SKM-1 treated with dmso at 0.1 percent for 144 hours (cell line): ENCODE results near the gene BCAS3.
A peak's percentile ranks its signal among the peaks of the same experiment; 100 is the strongest.
"Not testable (repeated sequence)": the region's sequence is repeated elsewhere in the genome, so short reads cannot be mapped to it uniquely, and the experiment has no call there.

ENCODE experiments used
- DNase-seq: peaks from one replicate; lab custom pipeline; 2025; ENCODE audit not compliant: unreplicated experiment; lab: John Stamatoyannopoulos, UW

The BCAS3 gene

GRCh38 chr17:61239327-61239726 lies 561.7 kb downstream of the BCAS3 start:
- DNase-seq = no peak

GRCh38 chr17:61239953-61240352 lies 562.3 kb downstream of the BCAS3 start:
- DNase-seq = no peak

GRCh38 chr17:61240851-61241468 lies 563.3 kb downstream of the BCAS3 start:
- DNase-seq = no peak

GRCh38 chr17:61244988-61245387 lies 567.3 kb downstream of the BCAS3 start:
- DNase-seq = not testable (repeated sequence)

GRCh38 chr17:61245706-61246135 lies 568.1 kb downstream of the BCAS3 start:
- no peak for DNase-seq

GRCh38 chr17:61247439-61247838 lies 569.8 kb downstream of the BCAS3 start:
- no peak for DNase-seq

GRCh38 chr17:61248399-61248798 lies 570.7 kb downstream of the BCAS3 start:
- peak; percentile 2 for DNase-seq

- peak; percentile 2 for DNase-seq
Observed at GRCh38 chr17:61249649-61250299, 572.1 kb downstream of the BCAS3 start.

GRCh38 chr17:61250335-61250890 lies 572.8 kb downstream of the BCAS3 start:
- DNase-seq = no peak

- DNase-seq = peak; percentile 96
Observed at GRCh38 chr17:61251939-61252865, 574.6 kb downstream of the BCAS3 start.

GRCh38 chr17:61253362-61253761 lies 575.7 kb downstream of the BCAS3 start:
- DNase-seq = no peak

GRCh38 chr17:61253937-61254574 lies 576.4 kb downstream of the BCAS3 start:
- no peak for DNase-seq

GRCh38 chr17:61254904-61255303 lies 577.3 kb downstream of the BCAS3 start:
- no peak for DNase-seq

GRCh38 chr17:61255647-61256046 lies 578.0 kb downstream of the BCAS3 start:
- no peak for DNase-seq

GRCh38 chr17:61259360-61259759 lies 581.7 kb downstream of the BCAS3 start:
- DNase-seq = no peak

GRCh38 chr17:61260071-61260797 lies 582.6 kb downstream of the BCAS3 start:
- no peak for DNase-seq

GRCh38 chr17:61261001-61261637 lies 583.5 kb downstream of the BCAS3 start:
- DNase-seq = no peak

- no peak for DNase-seq
Observed at GRCh38 chr17:61265397-61265796, 587.7 kb downstream of the BCAS3 start.

- no peak for DNase-seq
Observed at GRCh38 chr17:61267847-61268246, 590.2 kb downstream of the BCAS3 start.

- DNase-seq = no peak
Observed at GRCh38 chr17:61275395-61275794, 597.7 kb downstream of the BCAS3 start.
